ENCODE data around the gene ASB8. TPM values are rescaled to one million over a fixed set of nuclear protein-coding genes. Genes with fewer than 3 reads are reported as not detected.

The ASB8 gene
- total and polyA plus RNA-seq, 10 donors: 15.7 to 48.8 (median 38.7) TPM

GRCh38 chr12:48183876-48184548, 26.7 kb upstream of the ASB8 start:
- peaks cover 0 to 40% (median 28%) of the 10 kb centered on the region in 6 donors for H3K4me1 ChIP-seq
- H3K9me3 ChIP-seq: no peaks in the 10 kb centered on the region
- peak in 1 of 11 experiments; percentile 1 for TF ChIP-seq CTCF (IDR thresholded peaks at IDR 0.05 in 8 of 11, conservative IDR thresholded peaks at IDR 0.05 in 3 of 11)
- TF ChIP-seq POLR2A (IDR thresholded peaks at IDR 0.05): no peak
- no peak for TF ChIP-seq POLR2AphosphoS5 (IDR thresholded peaks at IDR 0.05)
- H3K4me3 ChIP-seq: peak overlapping the region; percentile 62 to 97 (median 86)
- no peaks in the 10 kb centered on the region for H3K36me3 ChIP-seq
- 4 to 9% (median 5%) methylated on average over 22 to 61 of the region's 61 CpGs for WGBS, 5 donors
- no peak for DNase-seq
- peaks cover 0 to 60% (median 20%) of the 10 kb centered on the region in 7 donors for H3K27me3 ChIP-seq (replicated peaks in 1 of 7)
- peak overlapping the region in 3 of 8 donors; percentile 46 to 70 (median 61) for H3K27ac ChIP-seq
- intact Hi-C loops (cut with DNase I; ENCODE audit: low total_unique reads): loop anchor here (10.0 kb wide), 1 partner anchor 271 kb away; no protein-coding TSS in a partner anchor

- intact Hi-C loops (cut with DNase I; ENCODE audit: low total_unique reads): loop anchor here (10.0 kb wide), 1 partner anchor 272 kb away; no protein-coding TSS in a partner anchor
- Histone ChIP-seq H3K9me3 (no peaks in the 10 kb centered on the region), H3K4me3 (peak within 1 kb of the TSS; percentile 62 to 97 (median 86)), H3K27ac (peak within 1 kb of the TSS in 4 of 8 donors; percentile 17 to 70 (median 54)), H3K36me3 (no peaks in the 10 kb centered on the region), H3K27me3 (replicated peaks in 1 of 7) (peaks cover 0 to 60% (median 20%) of the 10 kb centered on the region in 7 donors), H3K4me1 (peaks cover 0 to 40% (median 28%) of the 10 kb centered on the region in 6 donors)
- 0 to 1% (median 1%) methylated on average over 38 to 61 of the region's 61 CpGs for WGBS, 5 donors
- peak; percentile 91 for DNase-seq
- TF ChIP-seq CTCF (IDR thresholded peaks at IDR 0.05 in 8 of 11, conservative IDR thresholded peaks at IDR 0.05 in 3 of 11) (peak in 7 of 11 experiments; percentile 12 to 49 (median 41)), POLR2A (IDR thresholded peaks at IDR 0.05) (no peak), POLR2AphosphoS5 (IDR thresholded peaks at IDR 0.05) (peak; percentile 47 to 64 (median 64))
Observed at GRCh38 chr12:48183091-48183875, 26.0 kb upstream of the ASB8 start, which contains the start of gene CCDC184. Gene CCDC184 (plus strand): TSS chr12:48183644. CDS start chr12:48184123, 479 bp downstream.

DNA sequence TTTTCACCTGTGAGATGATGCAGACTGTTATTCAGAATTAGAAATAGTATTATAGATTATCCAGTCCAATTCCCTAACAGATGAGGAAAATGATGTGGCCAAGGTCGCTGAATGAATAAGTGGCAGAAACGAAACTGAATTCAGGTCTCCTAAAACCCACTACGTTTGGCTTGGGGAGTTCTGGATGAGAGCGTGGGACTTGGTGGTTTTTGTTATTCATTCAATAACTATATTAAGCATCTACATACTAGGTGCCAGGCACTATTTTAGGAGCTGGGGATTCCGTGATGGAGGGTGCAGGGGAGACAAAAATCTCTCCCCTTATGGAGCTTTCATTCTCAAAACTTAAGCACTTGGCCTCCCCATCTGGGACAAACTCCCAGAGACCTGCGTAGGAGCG, 25.3 kb upstream of the ASB8 start:
- intact Hi-C loops (cut with DNase I; ENCODE audit: low total_unique reads): loop anchor here (10.0 kb wide), 1 partner anchor 272 kb away; no protein-coding TSS in a partner anchor
- peak overlapping the region; percentile 62 to 97 (median 86) for H3K4me3 ChIP-seq
- H3K9me3 ChIP-seq: no peaks in the 10 kb centered on the region
- H3K27me3 ChIP-seq (replicated peaks in 1 of 7): peaks cover 0 to 64% (median 20%) of the 10 kb centered on the region in 7 donors
- H3K36me3 ChIP-seq: no peaks in the 10 kb centered on the region
- H3K4me1 ChIP-seq: peaks cover 0 to 40% (median 28%) of the 10 kb centered on the region in 6 donors
- DNase-seq: no peak
- WGBS, 5 donors: 2 to 5% (median 4%) methylated on average over 7 of the region's 7 CpGs
- H3K27ac ChIP-seq: peak overlapping the region in 4 of 8 donors; percentile 17 to 70 (median 54)
- no peak for TF ChIP-seq POLR2AphosphoS5 (IDR thresholded peaks at IDR 0.05)
- no peak for TF ChIP-seq POLR2A (IDR thresholded peaks at IDR 0.05)
- TF ChIP-seq CTCF (IDR thresholded peaks at IDR 0.05 in 8 of 11, conservative IDR thresholded peaks at IDR 0.05 in 3 of 11): no peak

All from spleen (tissue), 11 donors.